ENCODE results near the gene UMAD1.

UMAD1 gene

DNA sequence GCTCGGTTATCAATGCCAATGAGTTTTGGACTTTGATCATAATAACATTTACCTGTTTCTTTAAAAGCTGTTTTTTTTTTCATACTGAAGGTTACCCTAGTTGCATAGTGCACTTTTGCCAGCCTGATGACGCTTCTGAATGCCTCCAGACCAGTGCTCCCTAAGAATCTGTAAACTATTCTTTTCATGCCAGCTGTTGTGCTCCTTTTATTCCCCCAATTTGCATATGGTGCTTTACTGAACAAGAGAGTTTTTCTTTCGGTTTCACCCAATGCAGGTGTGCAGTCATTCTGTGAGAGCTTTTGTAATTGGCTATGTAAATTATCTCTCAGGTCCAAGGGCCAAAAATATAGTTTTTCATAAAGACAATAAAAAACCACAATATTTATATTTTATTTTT lies 279.9 kb downstream of the UMAD1 start:
- no peak for DNase-seq (ENCODE audit: low read depth, low spot score)

DNA sequence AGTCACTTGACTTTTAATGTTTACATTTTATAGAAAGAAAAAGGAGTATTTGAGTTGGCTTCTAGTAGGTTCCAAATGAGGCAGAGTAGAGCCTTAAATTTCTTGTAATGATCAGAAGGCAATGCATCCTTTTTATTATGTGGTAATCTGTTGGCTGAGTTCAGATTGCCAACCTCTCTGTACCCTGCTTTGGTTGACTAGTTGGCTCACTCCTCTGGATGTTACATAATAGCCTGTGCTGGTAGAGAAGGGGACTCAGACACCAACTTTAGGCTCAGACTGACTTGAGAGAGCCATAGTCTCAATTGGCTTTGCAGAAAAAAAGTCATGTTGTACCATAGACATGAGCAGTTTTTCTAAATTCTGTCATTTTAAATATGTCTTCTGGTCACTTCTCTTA lies 281.3 kb downstream of the UMAD1 start:
- no peak for DNase-seq (ENCODE audit: low read depth, low spot score)

DNA sequence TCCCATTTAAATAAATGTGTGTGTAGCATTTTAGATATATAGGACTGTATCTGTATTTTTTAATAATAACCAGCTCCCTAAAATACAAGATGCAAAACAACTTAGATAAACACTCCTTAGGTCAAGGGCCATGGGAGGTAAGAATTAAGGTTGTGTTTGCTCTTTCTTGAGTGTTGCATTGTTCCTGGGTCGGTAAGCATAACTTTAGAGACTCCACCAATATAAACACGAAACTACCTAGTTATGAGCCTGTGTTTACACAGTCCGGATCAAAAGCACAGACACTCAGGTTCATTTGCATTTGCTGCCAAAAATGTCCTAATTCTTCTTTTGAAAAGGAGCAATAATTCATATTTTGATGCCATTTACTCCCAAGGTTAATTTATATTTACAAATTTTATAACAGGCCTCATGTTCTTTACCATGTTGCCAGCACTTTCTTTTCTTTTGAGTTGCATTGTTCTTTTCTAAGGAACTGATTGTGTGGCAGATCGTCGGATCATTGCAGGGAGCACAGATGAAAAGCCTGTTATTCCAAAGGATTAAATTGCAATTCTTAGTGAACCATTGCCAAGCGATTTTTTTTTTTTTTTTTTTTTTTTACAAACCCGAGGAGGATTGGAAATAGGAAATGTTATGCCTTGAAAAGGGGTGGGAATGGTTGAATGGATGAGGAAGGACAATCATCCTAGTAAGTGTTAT lies 282.3 kb downstream of the UMAD1 start:
- no peak for DNase-seq (ENCODE audit: low read depth, low spot score)

DNA sequence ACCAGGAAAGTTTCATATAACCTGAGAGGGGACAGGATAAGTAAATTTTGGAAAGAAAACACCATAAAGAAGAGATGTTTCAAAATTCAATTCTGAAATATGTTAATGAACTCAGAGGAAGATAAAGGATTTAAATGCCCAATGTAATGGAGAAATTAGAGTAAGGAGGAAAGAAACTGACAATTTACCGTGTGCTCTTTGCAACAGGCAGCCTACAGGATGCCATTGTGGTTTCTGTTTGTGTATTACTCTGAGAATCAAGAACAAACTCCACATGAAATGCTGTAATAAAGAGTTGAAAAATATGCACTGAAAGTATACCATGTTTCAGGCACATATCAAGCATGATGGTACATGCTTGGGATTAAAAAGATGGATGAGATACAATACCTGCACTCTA lies 283.3 kb downstream of the UMAD1 start:
- DNase-seq (ENCODE audit: low read depth, low spot score) = no peak

DNA sequence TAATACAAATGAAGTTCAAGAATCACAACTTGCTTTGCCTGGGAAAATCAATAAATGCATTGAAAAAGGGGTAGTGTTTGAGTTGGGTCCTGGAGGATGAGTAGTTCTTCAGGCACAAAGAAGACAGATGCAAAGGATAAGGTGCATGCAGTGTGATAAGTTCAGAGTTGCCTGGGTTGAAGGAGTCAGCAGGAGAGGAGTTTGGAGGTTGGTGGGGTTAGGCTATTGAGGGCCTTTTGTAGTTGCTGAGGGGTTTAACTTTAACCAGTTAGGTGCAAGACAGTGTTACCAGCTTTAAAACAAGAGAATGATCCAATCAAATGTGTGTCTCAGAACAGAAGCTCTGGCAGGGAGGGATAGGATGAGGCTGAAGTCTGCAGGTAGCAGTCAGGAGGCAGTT lies 283.8 kb downstream of the UMAD1 start:
- no peak for DNase-seq (ENCODE audit: low read depth, low spot score)
